ENCODE results near the gene ARHGDIA.

Gene ARHGDIA

DNA sequence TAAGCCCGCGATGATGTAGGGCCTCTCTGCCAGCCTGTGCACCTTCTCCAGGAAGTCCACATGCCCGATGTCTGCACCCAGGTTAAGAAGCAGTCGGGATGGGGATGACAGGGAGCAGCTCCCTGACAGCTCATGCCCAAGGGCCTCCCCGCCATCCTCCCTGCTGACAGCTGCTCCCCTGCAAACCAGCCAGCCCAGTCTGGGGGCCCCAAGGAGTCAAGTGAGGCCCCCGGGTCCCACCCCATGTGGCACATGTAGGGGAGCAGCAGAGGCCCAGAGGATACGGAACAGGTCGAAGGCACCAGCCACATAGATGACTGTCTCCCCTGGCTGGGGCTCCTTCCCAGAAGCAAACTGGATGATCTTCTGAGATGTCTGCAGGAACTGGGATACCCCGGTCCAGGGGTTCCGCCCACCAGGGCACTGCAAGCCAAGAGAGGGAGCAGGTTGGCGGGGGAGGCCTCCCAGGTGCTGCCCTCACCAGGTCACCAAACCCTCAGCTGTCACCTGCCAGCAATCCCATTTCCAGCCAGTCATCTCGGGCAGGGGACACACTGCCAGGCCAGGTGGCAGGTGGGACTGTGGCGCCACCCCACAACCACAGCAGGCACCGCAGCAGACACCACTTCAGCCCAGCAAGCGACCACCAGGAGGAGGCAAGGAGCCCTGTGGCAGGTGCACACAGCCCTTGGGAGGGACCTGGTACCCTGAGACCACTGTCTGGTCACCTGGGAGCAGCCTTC is 35.5 kb upstream of the ARHGDIA start:
- no peak for DNase-seq (ENCODE audit: low read depth in 2 of 2)

DNA sequence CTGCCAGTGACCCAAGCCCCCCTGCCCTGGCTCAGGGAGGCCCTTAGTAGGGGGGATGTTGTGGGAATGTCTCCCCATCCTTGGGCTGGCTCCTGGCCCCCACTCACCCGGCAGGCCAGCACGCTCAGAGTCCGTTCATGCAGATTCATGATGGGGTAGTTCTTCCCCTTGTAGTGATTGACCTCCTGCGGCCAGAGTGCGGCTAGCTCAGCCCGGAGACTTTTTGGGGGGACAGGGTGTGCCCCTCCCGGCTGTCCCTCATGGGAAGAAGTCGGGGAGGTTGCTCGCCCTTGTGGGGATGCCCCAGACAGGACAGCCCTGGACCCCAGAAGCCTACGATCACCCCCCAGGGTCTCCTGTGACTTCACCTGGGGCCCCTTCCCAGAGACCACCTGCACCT is 34.9 kb upstream of the ARHGDIA start:
- DNase-seq (ENCODE audit: low read depth in 2 of 2): no peak

DNA sequence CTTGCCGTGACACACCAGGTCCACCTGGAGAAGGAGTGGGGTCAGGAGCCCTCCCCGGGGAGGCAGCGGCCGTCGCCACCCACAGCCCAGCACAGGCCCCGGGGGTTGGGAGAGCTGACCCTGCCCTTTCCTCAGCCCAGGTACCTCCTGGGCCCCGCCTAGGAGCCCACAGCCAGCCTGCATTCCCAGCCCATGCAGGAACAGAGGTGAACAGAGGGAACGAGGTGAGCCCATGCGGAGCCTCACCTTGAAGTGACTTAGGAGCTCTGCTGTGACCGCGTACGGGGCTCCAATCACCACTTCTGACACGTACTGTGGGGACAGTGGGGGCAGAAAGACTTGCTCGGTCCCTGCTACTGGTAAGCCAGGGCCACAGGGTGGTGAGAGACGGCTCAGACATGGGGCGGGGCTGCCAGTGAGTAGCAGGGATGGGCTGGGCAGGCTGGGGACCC is 34.3 kb upstream of the ARHGDIA start:
- DNase-seq (ENCODE audit: low read depth in 2 of 2): no peak

DNA sequence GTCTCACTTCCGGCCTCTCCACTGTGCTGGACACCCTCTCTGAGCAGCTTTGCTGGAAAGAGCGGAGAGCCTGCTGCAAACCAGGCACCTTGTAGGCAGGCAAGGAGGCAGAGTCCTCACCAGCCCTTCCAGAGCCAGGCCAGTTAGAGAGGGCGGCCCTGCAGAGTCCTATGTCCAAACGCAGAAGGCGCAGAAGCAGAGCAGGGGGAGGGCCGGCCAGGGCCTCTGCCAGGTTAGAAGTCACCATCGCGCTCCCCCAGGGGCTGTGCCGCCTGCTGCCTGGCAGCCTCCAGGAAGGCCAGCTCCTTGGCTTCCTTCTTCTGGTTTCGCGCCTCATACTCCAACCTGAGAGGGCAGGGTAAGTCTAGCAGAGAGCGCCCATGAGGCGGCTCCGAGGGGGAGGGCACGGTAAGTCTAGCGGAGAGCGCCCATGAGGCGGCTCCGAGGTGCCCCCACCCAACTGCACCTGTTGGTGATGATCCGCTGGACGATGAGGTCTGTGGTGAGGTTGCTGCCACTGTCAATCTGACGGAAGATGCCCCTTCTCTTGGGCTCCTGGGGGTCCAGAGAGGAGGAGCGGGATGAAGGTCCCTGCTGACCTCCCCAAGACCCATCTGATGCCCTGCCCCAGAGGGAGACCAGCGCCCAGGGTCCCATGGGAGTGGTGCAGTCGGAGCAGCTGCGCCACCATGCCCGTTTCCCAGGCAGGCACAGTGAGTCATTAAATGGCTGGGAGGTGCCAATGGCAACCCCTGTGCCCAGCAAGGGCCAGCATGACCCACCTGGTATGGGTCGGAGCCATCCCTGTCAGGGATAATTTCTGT is 33.7 kb upstream of the ARHGDIA start:
- DNase-seq (ENCODE audit: low read depth in 2 of 2): no peak

DNA sequence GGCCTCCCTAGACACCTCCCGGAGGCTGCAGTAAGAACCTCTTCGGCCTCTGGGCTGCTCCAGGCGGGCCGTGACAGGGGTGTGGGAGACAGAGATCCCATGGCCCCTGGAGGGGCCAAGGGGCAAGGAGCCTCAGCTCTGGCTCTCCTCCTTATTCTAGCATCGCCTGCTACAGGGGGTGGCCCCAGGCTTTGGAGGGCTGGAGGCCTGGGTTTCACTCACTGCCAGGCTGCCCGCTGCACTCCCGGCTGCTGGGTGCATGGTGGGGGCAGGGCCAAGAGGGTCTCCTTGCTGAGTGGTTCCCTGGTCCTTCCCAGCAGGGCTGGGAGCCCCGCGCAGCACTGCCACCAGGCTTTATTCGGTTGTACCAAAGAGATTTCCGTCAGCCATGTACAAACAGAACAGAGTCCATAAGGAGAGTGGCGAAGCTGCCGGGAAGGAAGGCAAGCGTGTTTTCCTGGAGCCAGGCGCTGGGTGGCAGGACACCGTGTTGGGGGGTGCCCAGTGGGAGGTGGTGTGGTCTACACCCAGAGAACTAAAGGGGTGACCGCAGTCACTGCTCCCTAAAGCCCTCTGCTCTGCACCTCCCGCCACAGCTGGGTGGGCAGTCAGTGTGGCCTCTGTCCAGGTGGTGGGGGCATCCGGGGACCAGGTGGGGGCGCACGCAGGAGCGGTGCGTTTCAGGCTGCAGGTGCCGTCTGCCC is 32.9 kb upstream of the ARHGDIA start:
- DNase-seq (ENCODE audit: low read depth in 2 of 2): no peak

DNA sequence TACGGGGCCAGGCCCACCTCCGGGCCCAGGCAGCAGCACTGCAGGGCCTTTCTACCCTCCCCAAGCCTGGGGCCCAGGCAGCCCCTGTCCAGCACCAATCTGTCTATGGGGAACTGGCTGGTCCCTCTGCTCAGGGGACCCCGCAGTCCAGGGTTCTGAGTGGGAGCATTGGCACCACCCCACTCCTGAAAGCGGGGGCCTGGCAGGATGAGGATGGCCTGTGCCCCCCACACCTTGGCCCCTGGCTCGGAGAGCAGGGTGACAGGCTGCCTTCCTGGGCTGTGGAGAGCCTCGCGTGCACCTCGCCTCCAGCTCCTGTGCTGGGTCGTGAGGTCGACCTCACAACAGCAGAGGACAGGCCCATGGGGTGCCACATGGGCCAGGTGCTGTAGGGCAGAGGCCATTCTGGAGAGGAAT is 32.3 kb upstream of the ARHGDIA start:
- no peak for DNase-seq (ENCODE audit: low read depth in 2 of 2)

DNA sequence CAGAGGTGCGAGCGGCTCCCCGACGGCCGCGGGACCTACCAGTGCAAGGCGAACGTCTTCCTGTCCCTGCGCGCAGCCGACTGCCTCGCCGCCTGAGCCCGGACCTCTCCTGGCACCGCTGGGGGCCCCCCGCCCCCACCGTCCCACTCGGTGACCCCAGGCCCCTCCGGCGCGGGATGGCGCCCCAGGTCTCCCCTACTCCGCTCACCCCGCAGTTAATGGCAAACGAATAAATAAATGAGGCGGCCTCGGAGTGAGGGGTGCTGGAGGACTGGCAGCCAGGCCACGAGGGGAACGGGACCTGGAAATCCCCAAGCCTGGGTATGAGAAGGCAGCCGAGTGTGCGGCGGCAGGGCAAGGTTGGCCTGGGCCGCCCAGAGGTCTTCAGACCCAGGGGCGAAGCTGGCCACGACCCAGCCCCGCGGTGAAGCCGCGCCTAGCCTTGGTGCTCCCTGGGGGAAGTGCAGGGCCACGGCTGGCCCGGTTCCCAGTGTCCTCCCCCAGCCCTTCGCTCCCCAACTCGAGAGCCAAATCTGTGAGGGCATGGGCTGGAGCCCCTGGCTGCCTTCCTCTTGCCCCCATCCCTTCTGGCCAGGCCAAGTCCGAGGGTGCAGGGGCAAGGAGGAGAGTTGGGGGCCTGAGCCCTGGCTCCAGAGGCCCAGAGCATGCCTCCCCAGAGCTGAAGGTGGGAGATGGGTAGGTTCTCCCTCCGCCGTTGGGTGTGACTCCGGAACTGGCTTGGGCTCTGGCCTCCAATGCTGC is 31.7 kb upstream of the ARHGDIA start:
- no peak for DNase-seq (ENCODE audit: low read depth in 2 of 2)

DNA sequence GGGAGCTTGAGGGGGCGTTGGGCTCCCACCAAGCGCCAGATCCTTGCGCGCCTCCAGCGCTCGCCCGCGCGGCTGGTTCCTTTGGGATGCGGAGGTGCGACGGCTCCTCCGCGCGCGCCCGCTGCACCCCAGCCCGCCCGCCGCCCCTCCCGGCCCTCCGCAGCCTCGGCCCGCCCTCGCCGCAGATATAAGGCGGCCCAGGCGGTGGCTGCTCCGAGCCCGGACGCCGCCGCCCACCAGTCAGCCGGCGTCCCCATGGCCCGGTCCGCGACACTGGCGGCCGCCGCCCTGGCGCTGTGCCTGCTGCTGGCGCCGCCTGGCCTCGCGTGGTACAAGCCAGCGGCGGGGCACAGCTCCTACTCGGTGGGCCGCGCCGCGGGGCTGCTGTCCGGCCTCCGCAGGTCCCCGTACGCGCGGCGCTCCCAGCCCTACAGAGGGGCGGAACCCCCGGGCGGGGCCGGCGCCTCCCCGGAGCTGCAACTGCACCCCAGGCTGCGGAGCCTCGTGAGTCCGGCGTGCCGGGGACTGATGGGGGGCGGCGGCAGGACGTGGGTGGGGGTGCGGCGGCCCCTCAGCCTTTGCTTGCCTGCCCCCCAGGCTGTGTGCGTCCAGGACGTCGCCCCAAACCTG is 31.0 kb upstream of the ARHGDIA start, which contains the start of gene NPB:
TSS of gene NPB (plus strand) at position 216 of the 630 bp plus-strand sequence. CDS start at position 256, 40 bp downstream.
- no peak for DNase-seq (ENCODE audit: low read depth in 2 of 2)

DNA sequence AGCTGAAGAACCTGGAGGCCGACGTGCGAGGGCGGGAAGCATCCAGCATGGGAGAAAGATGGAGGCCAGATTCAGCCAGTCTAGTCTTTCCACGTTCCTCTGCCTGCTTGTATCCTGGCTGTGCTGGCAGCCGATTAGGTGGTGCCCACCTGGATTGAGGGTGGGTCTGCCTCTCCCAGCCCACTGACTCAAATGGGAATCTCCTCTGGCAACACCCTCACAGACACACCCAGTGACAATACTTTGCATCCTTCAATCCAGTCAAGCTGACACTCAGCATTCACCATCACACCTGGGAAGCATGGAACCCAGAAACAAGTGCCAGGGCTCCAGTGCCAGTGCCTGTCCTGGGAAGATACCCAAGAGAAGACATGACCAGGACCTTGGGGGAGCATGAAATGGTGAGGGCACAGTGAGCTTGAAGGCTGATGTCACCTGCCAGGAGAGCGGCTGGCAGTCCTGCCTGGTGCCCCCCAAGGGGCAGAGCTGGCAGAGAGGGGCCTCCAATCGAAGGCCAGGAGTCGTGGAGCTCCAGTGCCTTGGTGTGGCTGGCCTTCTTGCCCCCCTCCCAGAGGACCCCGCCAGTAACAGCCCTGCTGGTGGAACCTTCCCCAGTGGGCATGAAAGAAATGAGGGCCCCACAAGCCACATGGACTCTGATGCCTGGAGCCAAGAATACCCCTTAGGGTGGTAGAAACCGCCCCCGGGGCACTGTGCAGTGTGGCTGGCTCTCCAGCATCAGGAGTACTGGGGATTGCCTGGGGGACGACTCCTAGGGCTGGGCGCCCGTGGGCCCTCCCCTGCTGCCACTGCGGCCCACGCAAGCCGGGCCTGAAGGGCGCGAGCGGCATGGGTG is 30.3 kb upstream of the ARHGDIA start:
- DNase-seq (ENCODE audit: low read depth in 2 of 2): no peak

DNA sequence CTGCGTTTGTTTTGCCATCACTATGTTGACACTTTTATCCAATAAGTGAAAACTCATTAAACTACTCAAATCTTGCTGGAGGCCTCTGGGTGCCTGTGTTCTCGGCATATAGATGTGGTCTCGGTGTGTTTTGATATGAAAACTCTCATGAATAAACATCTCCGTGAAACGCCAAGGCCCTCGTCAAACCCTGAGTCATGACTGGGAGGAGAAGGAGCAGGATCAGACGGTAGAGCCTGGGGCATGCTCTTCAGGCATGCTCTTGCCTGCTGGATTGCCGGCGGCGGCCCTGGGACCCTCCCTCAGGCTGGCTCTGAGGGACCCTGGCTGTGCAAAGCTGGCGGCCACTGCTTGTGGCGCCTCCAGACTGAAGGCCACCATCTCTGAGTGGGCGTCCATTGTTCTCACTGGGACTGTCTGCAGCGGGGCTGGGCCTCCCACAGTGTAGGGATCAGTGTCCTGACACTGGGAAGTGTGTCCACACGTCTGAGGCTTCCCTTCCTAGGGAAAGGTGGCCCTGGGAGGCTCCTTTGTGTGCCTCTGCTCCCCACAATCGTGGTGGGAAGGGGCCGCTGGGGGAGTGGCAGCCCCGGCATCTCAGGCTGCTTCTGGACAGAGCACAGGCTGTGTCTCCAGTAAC is 29.2 kb upstream of the ARHGDIA start:
- DNase-seq (ENCODE audit: low read depth in 2 of 2): no peak

DNA sequence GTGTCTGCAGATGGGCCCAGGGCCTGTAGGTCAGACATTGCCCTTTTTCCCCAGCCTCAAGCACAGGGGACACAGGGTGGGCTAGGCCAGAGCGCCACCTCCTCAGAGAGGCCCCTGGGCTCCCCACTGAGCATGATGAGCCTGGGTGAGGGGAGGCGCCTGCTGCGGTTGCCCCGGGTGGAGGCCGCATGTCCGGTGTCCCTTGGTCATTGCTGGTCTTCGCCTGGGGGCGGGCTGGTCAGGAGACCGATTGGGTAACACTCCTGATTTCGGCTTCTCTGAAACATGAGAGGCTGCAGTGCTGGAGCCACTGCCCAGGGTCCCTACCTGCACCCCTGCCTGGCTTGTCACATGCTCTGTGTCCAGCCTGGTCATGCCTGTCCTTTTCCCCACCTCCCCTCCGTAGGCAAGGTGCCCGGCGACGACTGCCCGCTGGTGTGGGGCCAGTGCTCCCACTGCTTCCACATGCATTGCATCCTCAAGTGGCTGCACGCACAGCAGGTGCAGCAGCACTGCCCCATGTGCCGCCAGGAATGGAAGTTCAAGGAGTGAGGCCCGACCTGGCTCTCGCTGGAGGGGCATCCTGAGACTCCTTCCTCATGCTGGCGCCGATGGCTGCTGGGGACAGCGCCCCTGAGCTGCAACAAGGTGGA is 28.5 kb upstream of the ARHGDIA start:
- no peak for DNase-seq (ENCODE audit: low read depth in 2 of 2)

DNA sequence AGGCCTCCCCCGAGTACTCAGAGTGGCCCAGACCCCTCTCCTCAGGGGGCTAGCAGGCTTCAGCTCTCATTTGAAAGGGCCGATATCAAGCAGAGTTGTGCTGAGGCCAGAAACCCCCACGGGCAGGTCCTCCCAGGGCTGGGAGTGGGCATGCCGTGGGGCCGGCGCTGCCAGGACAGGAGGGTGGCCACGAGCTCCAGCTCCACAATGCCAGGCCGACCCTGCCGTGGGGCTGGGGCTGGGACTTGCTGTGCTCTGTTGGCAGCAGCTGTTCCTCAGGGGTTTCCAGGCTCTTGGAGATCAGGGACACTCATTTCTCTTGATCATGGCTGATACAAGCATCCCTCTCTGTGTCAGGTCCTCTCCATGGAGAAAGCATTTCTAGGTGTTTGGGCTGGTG is 27.7 kb upstream of the ARHGDIA start:
- DNase-seq (ENCODE audit: low read depth in 2 of 2): no peak

DNA sequence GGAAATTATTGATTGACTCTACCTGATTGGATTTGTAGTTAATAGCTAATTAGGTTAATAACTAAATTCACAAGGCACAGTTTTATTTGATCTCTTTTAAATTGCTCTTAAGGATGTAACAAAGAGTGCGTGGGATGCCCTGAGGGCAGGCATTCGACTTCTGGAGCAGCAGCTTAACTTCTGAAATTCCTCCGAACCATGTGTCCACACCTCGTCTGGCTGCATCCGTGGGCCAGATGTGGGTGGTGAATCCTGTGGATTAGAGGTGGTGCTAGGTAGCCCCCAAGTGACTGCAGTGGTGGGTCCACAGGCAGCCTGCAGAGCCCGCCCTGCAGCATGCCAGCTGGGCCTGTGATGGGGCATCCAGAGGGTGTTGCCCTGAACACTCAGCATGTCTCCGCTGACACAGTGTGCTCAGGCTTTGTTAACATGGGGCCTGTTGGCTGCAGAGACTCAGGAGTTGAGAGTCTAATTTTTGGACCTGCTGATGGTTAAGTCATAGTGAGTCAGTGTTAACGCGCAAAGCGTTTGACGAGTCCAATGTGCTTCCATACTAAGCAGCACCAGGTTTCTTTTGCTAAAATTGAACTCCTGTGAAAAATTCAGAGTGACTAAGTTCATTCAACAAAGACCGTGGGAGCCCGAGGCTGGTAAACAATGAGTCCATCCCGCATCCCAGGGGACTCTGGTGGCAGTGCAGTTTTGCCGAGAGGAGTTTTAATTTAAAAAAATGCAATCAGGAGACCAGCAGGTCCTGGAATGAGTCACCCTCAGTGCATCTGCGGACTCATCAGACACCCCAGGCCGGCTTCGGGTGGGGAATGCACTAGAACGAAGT is 27.1 kb upstream of the ARHGDIA start:
- DNase-seq (ENCODE audit: low read depth in 2 of 2): no peak

DNA sequence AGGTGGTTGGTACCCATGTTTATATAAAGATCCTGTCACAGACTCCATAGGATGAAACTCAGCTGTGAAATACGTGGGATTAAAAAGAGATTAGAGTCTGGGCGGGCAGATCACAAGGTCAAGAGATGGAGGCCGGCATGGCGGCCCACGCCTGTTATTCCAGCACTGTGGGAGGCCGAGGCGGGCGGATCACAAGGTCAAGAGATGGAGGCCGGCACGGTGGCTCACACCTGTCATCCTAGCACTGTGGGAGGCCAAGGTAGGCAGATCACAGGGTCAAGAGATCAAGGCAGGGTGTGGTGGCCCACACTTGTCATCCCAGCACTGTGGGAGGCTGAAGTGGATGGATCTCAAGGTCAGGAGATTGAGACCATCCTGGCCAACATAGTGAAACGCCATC is 24.3 kb upstream of the ARHGDIA start:
- DNase-seq (ENCODE audit: low read depth in 2 of 2): no peak

DNA sequence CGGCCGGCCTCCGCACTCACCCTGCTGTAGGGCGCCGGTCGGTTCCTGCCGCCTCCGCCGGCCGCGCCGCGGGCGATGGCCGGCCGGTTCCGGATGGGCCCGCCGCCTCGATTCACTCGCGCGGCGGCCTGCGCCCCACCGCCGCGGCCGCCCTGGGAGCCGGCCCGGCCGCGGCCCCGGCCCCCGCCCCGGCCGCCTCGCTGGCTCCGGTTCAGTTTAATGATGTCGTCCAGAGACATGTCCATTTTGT is 20.1 kb upstream of the ARHGDIA start:
- no peak for DNase-seq (ENCODE audit: low read depth in 2 of 2)

DNA sequence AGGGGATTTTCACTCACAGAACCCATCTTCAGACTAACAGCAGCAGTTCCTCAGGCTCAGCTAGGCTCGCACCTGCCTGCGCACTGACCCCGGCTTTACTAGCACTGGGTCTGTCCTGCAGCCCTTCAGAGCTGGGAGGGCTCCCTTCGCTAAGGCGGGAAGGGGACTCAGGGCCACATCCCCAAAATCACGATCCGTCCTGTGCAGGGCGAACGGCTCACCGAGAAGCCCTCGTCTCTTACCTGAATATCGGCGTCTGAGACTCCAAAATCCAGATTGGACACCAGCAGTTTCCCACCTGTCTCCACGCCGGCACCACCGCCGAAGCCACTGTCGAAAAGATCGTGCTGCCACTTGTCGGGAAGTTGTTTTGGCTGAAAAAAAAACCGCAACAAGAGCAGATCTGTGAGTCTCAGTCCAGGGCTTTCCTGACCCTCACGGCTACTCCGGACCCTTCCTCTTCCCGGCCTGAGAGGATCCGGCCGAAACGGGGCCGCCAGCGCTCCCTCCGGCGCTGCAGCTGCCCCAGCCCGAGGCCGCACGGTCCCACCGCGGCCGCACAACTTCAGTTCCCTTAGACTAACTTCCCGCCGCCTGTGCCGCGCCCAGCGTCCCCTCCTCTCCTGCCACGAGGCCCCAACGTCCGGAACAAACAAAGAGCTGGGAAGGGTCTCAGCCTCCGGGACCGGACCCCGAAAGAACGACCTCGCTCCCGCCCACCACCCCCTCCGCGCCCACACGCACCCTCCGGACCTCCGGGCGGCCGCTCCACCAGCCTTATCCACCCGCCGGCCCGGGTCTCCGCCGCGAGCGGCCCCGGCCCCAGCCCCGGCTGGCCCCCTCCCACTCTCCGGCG is 19.5 kb upstream of the ARHGDIA start:
- no peak for DNase-seq (ENCODE audit: low read depth in 2 of 2)

DNA sequence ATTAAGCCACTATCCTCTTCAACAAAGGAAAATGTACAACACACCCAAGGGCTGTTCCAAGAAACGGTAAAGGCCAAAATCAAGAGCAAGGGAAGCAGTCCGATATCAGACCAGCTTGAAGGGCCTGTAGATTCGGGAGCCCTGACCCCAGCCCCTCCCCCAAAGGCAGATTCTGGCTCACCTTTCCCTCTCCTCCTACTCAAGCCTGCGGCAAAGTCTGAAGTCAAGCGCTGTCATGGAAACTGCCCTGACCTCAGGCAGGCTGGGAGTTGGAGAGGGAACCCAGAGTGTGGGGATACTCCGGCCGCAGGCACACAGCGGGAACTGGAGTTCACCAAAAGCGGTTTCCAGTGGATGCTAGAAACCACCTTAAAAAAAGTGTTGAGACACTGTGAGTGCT is 18.5 kb upstream of the ARHGDIA start:
- DNase-seq (ENCODE audit: low read depth in 2 of 2): no peak

Measured in stimulated activated CD4-positive, alpha-beta T cell treated with anti-CD3 and anti-CD28 coated beads, Interleukin-12 subunit alpha, Interleukin-12 subunit beta, amount 100 ng/mL, for 24 hours (primary cell).